Measurements from ENCODE around the gene CYYR1. TPM values are rescaled to one million over a fixed set of nuclear protein-coding genes. Genes with fewer than 3 reads are reported as not detected.

Gene CYYR1
- total RNA-seq, 1 donor, result 0.09 TPM

- no peak for TF ChIP-seq CTCF (IDR thresholded peaks at IDR 0.05; ENCODE audit: insufficient read depth, low read length)
- H3K4me3 ChIP-seq (ENCODE audit: low read depth, low read length), result no peak overlapping the region
- DNase-seq (ENCODE audit: low read depth), result no peak
Observed at GRCh38 chr21:26572076-26572701, 897 bp downstream of the CYYR1 start.

DNA sequence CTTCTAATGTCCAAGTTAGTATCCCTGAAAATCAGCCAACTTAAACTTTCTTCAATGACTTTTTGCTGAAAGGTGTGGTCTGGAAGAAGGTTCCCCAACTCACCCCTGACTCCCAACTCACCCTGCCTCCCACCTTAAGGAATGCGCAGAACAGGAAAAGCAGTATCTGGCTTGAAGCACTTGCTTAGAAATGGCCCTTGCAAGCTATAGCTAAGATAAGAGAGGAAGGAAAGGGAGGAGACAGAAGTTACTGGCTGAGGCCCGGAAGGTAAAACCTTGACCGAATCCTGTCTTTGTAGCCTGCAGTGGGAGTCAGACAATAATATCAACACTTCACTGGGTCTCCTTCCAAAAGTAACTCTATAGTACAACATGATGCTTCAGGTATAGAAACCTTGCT, 2.9 kb downstream of the CYYR1 start:
- no peak for TF ChIP-seq CTCF (IDR thresholded peaks at IDR 0.05; ENCODE audit: insufficient read depth, low read length)
- no peak for DNase-seq (ENCODE audit: low read depth)
- no peak overlapping the region for H3K4me3 ChIP-seq (ENCODE audit: low read depth, low read length)

- DNase-seq (ENCODE audit: low read depth), result no peak
- no peak for TF ChIP-seq CTCF (IDR thresholded peaks at IDR 0.05; ENCODE audit: insufficient read depth, low read length)
- H3K4me3 ChIP-seq (ENCODE audit: low read depth, low read length), result no peak overlapping the region
Observed at GRCh38 chr21:26565546-26565945, 7.5 kb downstream of the CYYR1 start.

DNA sequence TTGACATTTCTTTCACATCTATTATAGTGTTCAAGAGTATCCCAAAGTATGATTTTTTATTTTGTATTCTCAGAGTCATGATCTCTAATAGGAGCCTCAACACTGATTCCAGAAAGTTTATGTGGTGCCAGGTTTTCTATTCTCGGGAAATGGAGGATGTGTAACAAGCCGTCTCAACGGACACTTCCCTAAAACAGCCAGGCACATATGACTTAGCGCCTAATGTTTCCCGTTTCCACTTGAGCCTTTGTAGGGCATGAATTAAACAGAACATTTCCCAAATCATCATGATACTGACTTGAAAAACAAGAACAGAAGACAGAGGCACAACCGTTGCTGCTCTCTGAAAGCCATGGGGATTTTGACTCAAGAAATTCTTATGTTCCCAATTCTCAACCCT, 8.0 kb downstream of the CYYR1 start:
- no peak for DNase-seq (ENCODE audit: low read depth)
- H3K4me3 ChIP-seq (ENCODE audit: low read depth, low read length), result no peak overlapping the region
- no peak for TF ChIP-seq CTCF (IDR thresholded peaks at IDR 0.05; ENCODE audit: insufficient read depth, low read length)

- TF ChIP-seq CTCF (IDR thresholded peaks at IDR 0.05; ENCODE audit: insufficient read depth, low read length), result no peak
- H3K4me3 ChIP-seq (ENCODE audit: low read depth, low read length), result no peak overlapping the region
- DNase-seq (ENCODE audit: low read depth), result no peak
Observed at GRCh38 chr21:26563856-26564503, 9.1 kb downstream of the CYYR1 start.

DNA sequence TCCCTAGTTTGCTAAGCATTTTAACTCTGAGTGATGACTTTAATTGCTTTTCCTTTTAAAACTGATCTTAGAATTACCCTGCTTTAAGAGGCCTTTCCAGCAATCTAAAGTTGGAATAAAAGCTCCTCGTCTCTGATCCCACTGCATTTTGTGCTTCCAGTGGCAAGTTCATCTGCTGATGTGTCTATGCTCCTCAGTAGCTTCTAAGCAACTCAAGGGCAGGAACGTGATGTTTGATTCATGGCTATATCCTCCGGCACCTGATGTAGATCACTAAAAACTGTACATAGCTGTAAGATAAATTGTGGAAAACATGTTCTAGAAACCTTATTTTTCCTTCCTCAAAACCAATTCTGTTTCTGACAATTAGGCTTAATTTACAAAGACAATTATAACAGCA, 12.5 kb downstream of the CYYR1 start:
- DNase-seq (ENCODE audit: low read depth), result no peak
- no peak overlapping the region for H3K4me3 ChIP-seq (ENCODE audit: low read depth, low read length)
- no peak for TF ChIP-seq CTCF (IDR thresholded peaks at IDR 0.05; ENCODE audit: insufficient read depth, low read length)
